H1 (cell line): ENCODE measurements around the gene MDC1. TPM values are rescaled to one million over a fixed set of nuclear protein-coding genes. Genes with fewer than 3 reads are reported as not detected.

ENCODE experiments used
- CTCF ChIA-PET: fragments of 300-600 bp; sonication (Branson Sonifier 250); formaldehyde crosslinking; loops from one replicate; lab custom pipeline; 2021; ENCODE audit not compliant: partially characterized antibody; lab: Charles Lee
- POLR2A ChIA-PET: fragments of 300-600 bp; sonication (Branson Sonifier 250); formaldehyde crosslinking; loops from one replicate; lab custom pipeline; 2021; ENCODE audit warnings: inconsistent platforms; ENCODE audit not compliant: partially characterized antibody; lab: Charles Lee
- DNase-seq, 2 experiments: peaks; one replicate each; pipeline versions ENCODE4 v3.0.0 to v3.0.0-alpha.2; 2010 to 2022; ENCODE audit warnings: low spot score in 2 of 2, low read depth in 1 of 2, mixed read lengths in 1 of 2
- FAIRE-seq: peaks from 2 replicates; lab custom pipeline; 2011; peaks lifted over from hg19 to GRCh38; lab: Jason Lieb, UNC
- H2AFZ ChIP-seq: 2 replicates; pipeline ENCODE4 v1.8.1; 2012; ENCODE audit warnings: low read length, inconsistent platforms
- H2AK5ac ChIP-seq: 2 replicates; pipeline ENCODE4 v1.6.1; 2013; ENCODE audit warnings: low read depth, low read length
- H2BK120ac ChIP-seq: replicated peaks from 2 replicates; pipeline ENCODE3; 2013; ENCODE audit warnings: low read depth, low read length, inconsistent platforms
- H2BK12ac ChIP-seq: 2 replicates; pipeline ENCODE4 v1.6.1; 2013; ENCODE audit warnings: low read depth, low read length
- H2BK15ac ChIP-seq: 2 replicates; pipeline ENCODE4 v1.6.1; 2013; ENCODE audit warnings: low read length
- H2BK20ac ChIP-seq: 2 replicates; pipeline ENCODE4 v1.6.1; 2013; ENCODE audit warnings: low read length
- H2BK5ac ChIP-seq: 2 replicates; pipeline ENCODE4 v1.6.1; 2013; ENCODE audit warnings: low read depth, low read length
- H3K14ac ChIP-seq: 2 replicates; pipeline ENCODE4 v1.6.1; 2013; ENCODE audit warnings: inconsistent platforms; ENCODE audit not compliant: insufficient read length
- H3K18ac ChIP-seq: 2 replicates; pipeline ENCODE4 v1.6.1; 2013; ENCODE audit warnings: low read length; ENCODE audit errors: extremely low read depth
- H3K23ac ChIP-seq: 2 replicates; pipeline ENCODE4 v1.6.1; 2013; ENCODE audit warnings: inconsistent platforms; ENCODE audit not compliant: insufficient read length
- H3K23me2 ChIP-seq: 2 replicates; pipeline ENCODE4 v1.6.1; 2013; ENCODE audit warnings: low read depth, low read length
- H3K27ac ChIP-seq: 2 replicates; pipeline ENCODE4 v1.6.1; 2011; ENCODE audit warnings: low read depth, low read length, inconsistent platforms
- H3K27me3 ChIP-seq, 4 experiments: replicated peaks in 1 of 4; 1 replicate in 1 of 4; 2 replicates in 3 of 4; pipeline versions ENCODE4 v1.6.1 to v1.8.1; 2011 to 2013; ENCODE audit warnings: low read length in 3 of 4, mild to moderate bottlenecking in 3 of 4, inconsistent platforms in 2 of 4, mixed read lengths in 2 of 4, moderate library complexity in 1 of 4; ENCODE audit not compliant: control insufficient read depth in 3 of 4, insufficient read depth in 3 of 4; ENCODE audit errors: extremely low read depth in 1 of 4
- H3K36me3 ChIP-seq, 4 experiments: 2 replicates each; pipeline versions ENCODE4 v1.6.1 to v1.8.1; 2011 to 2013; ENCODE audit warnings: mild to moderate bottlenecking in 4 of 4, low read length in 3 of 4, moderate library complexity in 2 of 4, control low read depth in 1 of 4, inconsistent platforms in 1 of 4; ENCODE audit not compliant: insufficient read depth in 4 of 4, control insufficient read depth in 2 of 4
- H3K4ac ChIP-seq: replicated peaks from 2 replicates; pipeline ENCODE3; 2013; ENCODE audit warnings: low read length, low read depth, mixed read lengths, inconsistent platforms; ENCODE audit not compliant: insufficient read length
- H3K4me1 ChIP-seq, 4 experiments: replicated peaks in 1 of 4; 1 replicate in 1 of 4; 2 replicates in 3 of 4; pipeline versions ENCODE4 v1.6.1 to v1.8.1; 2011 to 2013; ENCODE audit warnings: low read length in 3 of 4, inconsistent platforms in 2 of 4, mixed read lengths in 1 of 4; ENCODE audit not compliant: insufficient read depth in 4 of 4, control insufficient read depth in 3 of 4
- H3K4me2 ChIP-seq, 2 experiments: 2 replicates each; pipeline versions ENCODE4 v1.6.1 to v1.8.1; 2011 to 2013; ENCODE audit warnings: low read depth in 2 of 2, low read length in 2 of 2, control low read depth in 1 of 2, inconsistent platforms in 1 of 2, mild to moderate bottlenecking in 1 of 2; ENCODE audit not compliant: insufficient read depth in 1 of 2
- H3K4me3 ChIP-seq, 4 experiments: fragments of 200-600, 300-600 bp in 1 of 4; sonication (generic), shearing (Covaris generic), sonication (Bioruptor Twin) in 1 of 4; 2 replicates each; pipeline versions ENCODE4 v1.5.1 to v1.8.1; 2011 to 2016; ENCODE audit warnings: low read length in 4 of 4, low read depth in 3 of 4, control low read depth in 2 of 4, inconsistent platforms in 2 of 4, mild to moderate bottlenecking in 2 of 4, mixed read lengths in 1 of 4, moderate library complexity in 1 of 4; ENCODE audit not compliant: insufficient read depth in 2 of 4; ENCODE audit errors: extremely low read depth in 1 of 4
- H3K56ac ChIP-seq: replicated peaks from 2 replicates; pipeline ENCODE3; 2013; ENCODE audit warnings: low read depth, mild to moderate bottlenecking, mixed read lengths, low read length, inconsistent platforms; ENCODE audit not compliant: insufficient read length
- H3K79me1 ChIP-seq: 2 replicates; pipeline ENCODE4 v1.6.1; 2013; ENCODE audit warnings: low read depth, low read length, control low read depth
- H3K79me2 ChIP-seq, 2 experiments: 2 replicates each; pipeline versions ENCODE4 v1.6.1 to v1.8.1; 2012 to 2013; ENCODE audit warnings: low read length in 2 of 2, mild to moderate bottlenecking in 2 of 2, inconsistent platforms in 1 of 2; ENCODE audit not compliant: insufficient read depth in 2 of 2, control insufficient read depth in 1 of 2
- H3K9ac ChIP-seq, 4 experiments: replicated peaks in 1 of 4; 1 replicate in 1 of 4; 2 replicates in 3 of 4; pipeline versions ENCODE4 v1.6.1 to v1.8.1; 2011 to 2013; ENCODE audit warnings: low read depth in 3 of 4, low read length in 3 of 4, control low read depth in 2 of 4, mild to moderate bottlenecking in 2 of 4, moderate library complexity in 2 of 4, inconsistent platforms in 1 of 4; ENCODE audit errors: extremely low read depth in 1 of 4
- H3K9me3 ChIP-seq, 2 experiments: 2 replicates each; pipeline versions ENCODE4 v1.6.1 to v1.8.1; 2012 to 2013; ENCODE audit warnings: mild to moderate bottlenecking in 2 of 2, moderate library complexity in 2 of 2, control low read depth in 1 of 2, inconsistent platforms in 1 of 2, low read depth in 1 of 2, low read length in 1 of 2, mixed read lengths in 1 of 2; ENCODE audit not compliant: insufficient read depth in 2 of 2
- H4K20me1 ChIP-seq, 2 experiments: replicated peaks in 1 of 2; 2 replicates each; pipeline versions ENCODE3 to v1.8.1; 2011 to 2013; ENCODE audit warnings: inconsistent platforms in 2 of 2, low read length in 2 of 2, mild to moderate bottlenecking in 1 of 2; ENCODE audit not compliant: insufficient read depth in 2 of 2, control insufficient read depth in 1 of 2
- H4K5ac ChIP-seq: 2 replicates; pipeline ENCODE4 v1.6.1; 2013; ENCODE audit warnings: low read length, low read depth, mixed read lengths, inconsistent platforms; ENCODE audit not compliant: insufficient read length
- H4K8ac ChIP-seq: 2 replicates; pipeline ENCODE4 v1.8.0; 2013; ENCODE audit warnings: mild to moderate bottlenecking, moderate library complexity, low read length, inconsistent platforms; ENCODE audit not compliant: insufficient read depth; ENCODE audit errors: extremely low read depth
- H4K91ac ChIP-seq: replicated peaks from 2 replicates; pipeline ENCODE3; 2013; ENCODE audit warnings: low read length, mixed read lengths, inconsistent platforms; ENCODE audit not compliant: insufficient read length
- BACH1 ChIP-seq: IDR thresholded peaks from 2 replicates; pipeline ENCODE4 v1.6.1; 2012; ENCODE audit warnings: low read length, improper control_type of control experiment
- CHD1 ChIP-seq: IDR thresholded peaks from 2 replicates; pipeline ENCODE4 v1.6.1; 2012; ENCODE audit warnings: low read depth, low read length, improper control_type of control experiment
- GTF2F1 ChIP-seq: IDR thresholded peaks from 2 replicates; pipeline ENCODE4 v1.6.1; 2012; ENCODE audit warnings: low read depth, low read length, improper control_type of control experiment, borderline replicate concordance
- KDM5A ChIP-seq: fragments of 200-600 bp; IDR thresholded peaks from 2 replicates; pipeline ENCODE4 v1.7.1; 2012; ENCODE audit warnings: mild to moderate bottlenecking, low read length, inconsistent platforms, mixed read lengths
- NRF1 ChIP-seq: IDR thresholded peaks from 2 replicates; pipeline ENCODE4 v1.6.1; 2011; ENCODE audit warnings: mild to moderate bottlenecking, low read depth, low read length, improper control_type of control experiment
- RFX5 ChIP-seq: IDR thresholded peaks from 2 replicates; pipeline ENCODE4 v1.6.1; 2011; ENCODE audit warnings: low read depth, low read length, improper control_type of control experiment, borderline replicate concordance
- RNF2 ChIP-seq: fragments of 200-900, 300-1000 bp; sonication (generic); IDR thresholded peaks from 2 replicates; pipeline ENCODE4 v1.7.1; 2016; ENCODE audit warnings: borderline replicate concordance, low read depth, mild to moderate bottlenecking, antibody characterized with exemption, low read length; ENCODE audit not compliant: poor library complexity, severe bottlenecking; ENCODE audit errors: missing control alignments
- SP2 ChIP-seq: IDR thresholded peaks from 2 replicates; pipeline ENCODE4 v1.6.1; 2012; ENCODE audit warnings: mild to moderate bottlenecking, low read length, inconsistent platforms
- SP4 ChIP-seq: IDR thresholded peaks from 2 replicates; pipeline ENCODE4 v1.6.1; 2012; ENCODE audit warnings: low read length, inconsistent platforms
- TAF7 ChIP-seq: optimal IDR thresholded peaks from 2 replicates; pipeline ENCODE3; 2011; ENCODE audit warnings: low read depth, mild to moderate bottlenecking, inconsistent platforms, low read length, moderate library complexity, borderline replicate concordance
- WGBS, 2 experiments: shearing (Covaris generic) in 1 of 2; methylation state at CpG; one replicate each; pipeline versions ENCODE4 v1.1.6 to v1.1.7; 2013 to 2015; ENCODE audit warnings: low lambda C conversion rate in 2 of 2, mixed read lengths in 2 of 2, inconsistent platforms in 1 of 2, low coverage in 1 of 2, missing lambda C conversion rate in 1 of 2; ENCODE audit not compliant: insufficient replicate concordance in 2 of 2, insufficient coverage in 1 of 2, insufficient read length in 1 of 2; ENCODE audit errors: extremely low coverage in 1 of 2, missing lambda C conversion rate in 1 of 2; 5-methylcytosine and 5-hydroxymethylcytosine counted together
- polyA plus RNA-seq, 7 experiments: library from polyadenylated mRNA; depleted of rRNA in 3 of 7; stranded (reverse) in 5 of 7; unstranded in 2 of 7; fragments of >200 nt in 5 of 7; fragments of 200-250 nt in 2 of 7; gene quantifications; 1 replicate in 5 of 7; 2 replicates in 1 of 7; 4 replicates in 1 of 7; pipeline versions ENCODE4 v1.2.1 to v1.2.3, GENCODE V29; 2011 to 2013; ENCODE audit warnings: missing spikeins in 2 of 7, mixed read lengths in 2 of 7
- total RNA-seq: library from RNA; stranded (reverse); fragmentation: NEBNext Ultra II Directional; extraction: Animal tissue kit (Norgen Biotek cat#: 25700); gene quantifications from 2 replicates; pipeline ENCODE4 v1.2.1, GENCODE V29; 2021

The MDC1 gene
- total and polyA plus RNA-seq, 2 of the 8 experiments (the other 6 are each of a cell fraction or from before 2014, with no cell fraction given): 29.9 to 81.1 TPM

DNA sequence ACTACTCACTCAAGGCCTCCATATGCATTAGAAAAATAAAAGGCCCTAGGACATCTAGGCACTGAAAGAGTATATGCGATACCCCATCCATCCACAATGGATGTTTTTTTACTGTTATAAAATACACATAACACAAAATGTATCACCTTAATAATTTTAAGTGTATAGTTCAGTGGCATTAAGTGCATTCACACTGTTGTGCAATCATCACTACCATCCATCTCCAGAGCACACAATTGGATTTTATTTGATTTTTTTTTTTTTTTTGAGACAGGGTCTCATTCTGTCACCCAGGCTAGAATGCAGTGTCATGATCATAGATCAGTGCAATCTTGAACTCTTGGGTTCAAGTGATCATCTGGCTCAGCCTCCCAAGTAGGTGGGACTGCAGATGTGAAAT is 2.8 kb downstream of the MDC1 start:
- no peak overlapping the region for H4K8ac ChIP-seq
- H3K56ac ChIP-seq: no peak overlapping the region
- H3K36me3 ChIP-seq: peaks cover 29 to 46% (median 36%) of the 10 kb centered on the region in 4 experiments
- H2BK15ac ChIP-seq: no peak overlapping the region
- ChIA-PET POLR2A (interaction anchor here (19.5 to 35.9 kb wide), 2 partner anchors 14 to 22 kb away, joined by 337 to 732 read pairs; partner anchors contain the start of genes FLOT1, IER3 and NRM), CTCF (interaction anchor here (1.0 to 2.3 kb wide), 4 partner anchors 10 to 47 kb away, joined by 3 to 8 read pairs (median 4); no protein-coding TSS in a partner anchor)
- TF ChIP-seq SP2 (no peak), NRF1 (no peak), GTF2F1 (no peak), TAF7 (no peak), RFX5 (no peak), CHD1 (no peak), RNF2 (no peak), SP4 (no peak), BACH1 (no peak), KDM5A (no peak)
- H3K9me3 ChIP-seq: no peaks in the 10 kb centered on the region
- H3K23me2 ChIP-seq: peaks cover 5% of the 10 kb centered on the region
- H3K79me2 ChIP-seq: peaks cover 0 to 16% of the 10 kb centered on the region in 2 experiments; a peak in 2 of 4 replicates
- H3K4ac ChIP-seq: no peak overlapping the region
- no peak overlapping the region for H3K4me3 ChIP-seq
- no peak overlapping the region for H3K27ac ChIP-seq
- no peak overlapping the region for H4K5ac ChIP-seq
- H4K91ac ChIP-seq: no peak overlapping the region
- H3K4me1 ChIP-seq: peaks cover 0 to 2% (median 0%) of the 10 kb centered on the region in 4 experiments; a peak in 6 of 7 replicates
- H2AK5ac ChIP-seq: no peak overlapping the region
- H3K23ac ChIP-seq: no peak overlapping the region
- FAIRE-seq: no peak
- no peak for DNase-seq
- no peak overlapping the region for H2BK20ac ChIP-seq
- peaks cover 0 to 5% of the 10 kb centered on the region in 2 experiments for H4K20me1 ChIP-seq
- H3K4me2 ChIP-seq: no peak overlapping the region
- no peak overlapping the region for H3K14ac ChIP-seq
- no peak overlapping the region for H3K18ac ChIP-seq
- no peaks in the 10 kb centered on the region for H3K27me3 ChIP-seq
- H2AFZ ChIP-seq: no peak overlapping the region
- no peak overlapping the region for H2BK12ac ChIP-seq
- peaks cover 3% of the 10 kb centered on the region; the same call in 1 of the 2 replicates for H3K79me1 ChIP-seq
- WGBS, 2 experiments: 100% methylated on average over 1 of the region's 1 CpG; no CpG with 5 or more reads in 1 of the 2 experiments
- H2BK120ac ChIP-seq: no peak overlapping the region
- no peak overlapping the region for H3K9ac ChIP-seq
- no peak overlapping the region for H2BK5ac ChIP-seq
